ENCODE measurements around the gene PLA2G12B.

DNA sequence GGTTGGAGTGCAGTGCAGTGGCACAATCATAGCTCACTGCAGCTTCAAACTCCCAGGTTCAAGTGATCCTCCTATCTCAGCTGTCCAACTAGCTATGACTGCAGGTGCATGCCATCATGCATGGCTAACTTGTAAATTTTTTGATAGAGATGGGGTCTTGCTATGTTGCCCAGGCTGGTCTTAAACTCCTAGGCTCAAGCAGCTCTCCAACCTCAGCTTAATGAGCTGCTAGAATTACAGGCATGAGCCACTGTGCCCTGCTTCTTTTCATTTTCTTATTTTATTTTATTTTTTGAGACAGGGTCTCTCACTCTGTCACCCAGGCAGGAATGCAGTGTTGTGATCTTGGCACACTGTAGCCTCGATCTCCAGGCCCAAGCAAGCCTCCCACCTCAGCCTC lies 7.6 kb downstream of the PLA2G12B start:
- TF ChIP-seq, protein P1, sequence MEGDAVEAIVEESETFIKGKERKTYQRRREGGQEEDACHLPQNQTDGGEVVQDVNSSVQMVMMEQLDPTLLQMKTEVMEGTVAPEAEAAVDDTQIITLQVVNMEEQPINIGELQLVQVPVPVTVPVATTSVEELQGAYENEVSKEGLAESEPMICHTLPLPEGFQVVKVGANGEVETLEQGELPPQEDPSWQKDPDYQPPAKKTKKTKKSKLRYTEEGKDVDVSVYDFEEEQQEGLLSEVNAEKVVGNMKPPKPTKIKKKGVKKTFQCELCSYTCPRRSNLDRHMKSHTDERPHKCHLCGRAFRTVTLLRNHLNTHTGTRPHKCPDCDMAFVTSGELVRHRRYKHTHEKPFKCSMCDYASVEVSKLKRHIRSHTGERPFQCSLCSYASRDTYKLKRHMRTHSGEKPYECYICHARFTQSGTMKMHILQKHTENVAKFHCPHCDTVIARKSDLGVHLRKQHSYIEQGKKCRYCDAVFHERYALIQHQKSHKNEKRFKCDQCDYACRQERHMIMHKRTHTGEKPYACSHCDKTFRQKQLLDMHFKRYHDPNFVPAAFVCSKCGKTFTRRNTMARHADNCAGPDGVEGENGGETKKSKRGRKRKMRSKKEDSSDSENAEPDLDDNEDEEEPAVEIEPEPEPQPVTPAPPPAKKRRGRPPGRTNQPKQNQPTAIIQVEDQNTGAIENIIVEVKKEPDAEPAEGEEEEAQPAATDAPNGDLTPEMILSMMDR (IDR thresholded peaks at IDR 0.05) = no peak
- TF ChIP-seq POLR2A (IDR thresholded peaks at IDR 0.05) = no peak
